ENCODE data around the gene SPARCL1.

- TF ChIP-seq CTCF (IDR thresholded peaks at IDR 0.05) = no peak
- TF ChIP-seq EZH2 (IDR thresholded peaks at IDR 0.05; ENCODE audit: borderline replicate concordance, insufficient read depth, low read depth, low read length, poor library complexity, severe bottlenecking) = no peak
Observed at GRCh38 chr4:87523307-87523706, 5.9 kb downstream of the SPARCL1 start.

All from B cell (primary cell).